Glomerular endothelial cell (primary cell): Measurements from ENCODE around the gene MAN2B2. TPM values are rescaled to one million over a fixed set of nuclear protein-coding genes. Genes with fewer than 3 reads are reported as not detected.
"Not testable (repeated sequence)": the region's sequence is repeated elsewhere in the genome, so short reads cannot be mapped to it uniquely, and the experiment has no call there.

ENCODE experiments used
- DNase-seq: peaks from one replicate; pipeline ENCODE4 v3.0.0-alpha.2; 2011; ENCODE audit warnings: low read depth, low spot score; ENCODE audit errors: extremely low read depth
- total RNA-seq: library from RNA; depleted of rRNA; stranded (reverse); fragments of >200 nt; gene quantifications from 2 replicates; pipeline ENCODE4 v1.2.3, GENCODE V29; 2015

Gene MAN2B2
- total RNA-seq, 1 donor from 2014 or later: 78.2 TPM

DNA sequence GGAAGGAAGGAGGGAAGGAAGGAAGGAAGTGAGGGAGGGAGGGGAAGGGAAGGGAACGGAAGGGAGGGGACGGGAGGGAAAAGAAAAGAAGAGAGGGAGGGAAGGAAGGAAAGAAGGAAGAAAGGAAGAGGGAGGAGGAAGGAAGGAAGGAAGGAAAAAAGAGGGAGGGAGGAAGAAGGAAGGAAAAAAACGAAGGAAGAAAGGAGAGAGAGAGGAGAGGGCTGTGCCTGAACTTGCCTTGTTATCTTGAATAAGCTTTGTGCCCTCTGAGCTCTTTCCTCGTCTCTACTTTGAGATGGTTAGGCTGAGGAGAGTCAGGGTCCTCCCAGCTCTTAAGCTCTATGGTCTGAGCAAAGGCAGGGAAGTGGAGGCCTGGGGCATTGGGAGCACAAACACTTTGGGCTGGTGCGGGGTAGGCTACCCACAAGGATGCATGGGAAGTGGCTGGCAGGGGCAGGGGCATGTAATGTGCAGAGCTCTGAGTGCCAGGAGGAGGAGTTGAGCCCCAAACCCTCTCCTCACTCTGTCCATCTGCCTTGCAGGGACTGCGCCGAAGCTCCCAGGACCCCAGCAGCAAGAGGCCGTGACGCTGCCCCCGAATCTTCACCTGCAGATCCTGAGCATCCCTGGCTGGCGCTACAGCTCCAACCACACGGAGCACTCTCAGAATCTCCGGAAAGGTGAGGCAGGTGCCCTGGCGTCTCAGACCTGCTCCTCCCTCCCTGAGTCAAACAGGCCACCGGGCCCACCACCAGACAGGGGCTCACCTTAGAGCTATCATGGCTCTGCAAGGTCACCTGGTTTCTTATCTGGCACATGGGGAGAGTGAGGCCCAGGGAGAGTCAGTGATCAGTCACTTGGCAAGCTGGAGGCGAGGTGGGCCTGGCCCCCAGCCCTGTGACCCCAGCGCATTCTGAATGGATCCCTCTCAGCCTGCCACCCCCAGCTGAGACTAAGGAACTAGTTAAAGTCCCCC, 39.0 kb downstream of the MAN2B2 start:
- DNase-seq: no peak

DNA sequence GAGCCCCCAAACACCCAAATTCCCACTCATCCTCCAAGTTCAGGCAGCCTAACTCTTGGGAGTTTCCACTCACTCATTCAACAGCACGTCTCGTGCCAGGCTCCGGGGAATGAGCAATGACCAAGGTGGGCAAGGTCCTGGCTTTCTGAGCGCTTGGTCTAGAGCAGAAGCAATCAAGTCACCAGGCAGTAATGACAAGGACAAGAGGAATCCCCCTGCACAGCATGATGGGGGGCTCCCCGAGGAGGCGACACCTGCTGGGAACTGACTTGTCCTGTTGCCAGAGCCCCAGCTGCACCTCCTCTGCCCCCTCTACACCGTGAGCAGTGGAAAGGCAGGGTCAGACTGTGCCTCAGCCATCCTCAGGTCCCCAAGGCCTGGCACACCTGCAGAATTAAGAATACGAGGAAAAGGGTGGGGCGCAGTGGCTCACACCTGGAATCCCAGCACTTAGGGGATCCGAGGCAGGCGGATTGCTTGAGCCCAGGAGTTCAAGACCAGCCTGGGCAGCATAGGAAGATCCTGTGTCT, 39.8 kb downstream of the MAN2B2 start:
- no peak for DNase-seq

GRCh38 chr4:6616087-6616995, 41.4 kb downstream of the MAN2B2 start:
- no peak for DNase-seq

DNA sequence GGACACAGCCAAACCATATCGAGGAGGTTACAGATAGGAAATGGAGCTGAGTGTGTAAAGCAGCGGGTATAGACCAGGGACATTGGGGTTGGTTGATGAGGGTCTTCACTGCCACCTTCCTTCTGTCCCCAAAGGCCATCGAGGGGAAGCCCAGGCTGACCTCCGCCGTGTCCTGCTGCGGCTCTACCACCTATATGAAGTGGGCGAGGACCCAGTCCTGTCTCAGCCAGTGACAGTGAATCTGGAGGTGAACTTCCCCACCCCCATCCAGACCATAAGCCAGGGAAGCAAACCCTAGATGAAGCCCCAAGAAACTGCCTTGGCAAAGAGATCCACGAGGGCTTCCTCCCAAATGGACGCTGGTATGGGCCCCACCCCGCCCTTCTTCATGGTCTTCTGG, 42.3 kb downstream of the MAN2B2 start:
- no peak for DNase-seq

- no peak for DNase-seq
Observed at GRCh38 chr4:6618386-6619115, 43.6 kb downstream of the MAN2B2 start.

DNA sequence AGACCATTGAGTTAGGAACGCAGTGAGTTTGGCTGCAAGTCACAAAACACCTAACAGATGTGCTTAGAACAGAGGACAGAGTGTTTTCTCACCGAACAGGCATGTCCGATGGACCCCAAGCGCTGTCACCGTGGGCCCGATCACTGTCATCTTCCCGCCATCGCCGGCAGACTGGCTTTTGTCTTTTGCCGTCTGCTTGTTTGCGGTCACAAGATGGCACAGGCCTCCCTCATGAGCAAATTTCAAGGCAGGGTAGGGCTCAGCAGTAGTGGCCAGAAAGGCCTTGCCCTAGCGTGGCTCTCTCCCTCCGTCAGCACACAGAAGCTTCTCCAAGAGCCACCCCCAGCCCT, 44.1 kb downstream of the MAN2B2 start:
- no peak for DNase-seq

- DNase-seq: no peak
Observed at GRCh38 chr4:6619466-6620255, 44.7 kb downstream of the MAN2B2 start.

- DNase-seq: no peak
Observed at GRCh38 chr4:6620296-6620695, 45.3 kb downstream of the MAN2B2 start.

GRCh38 chr4:6620891-6621555, 46.0 kb downstream of the MAN2B2 start:
- DNase-seq: no peak

- DNase-seq: no peak
Observed at GRCh38 chr4:6621556-6621927, 46.6 kb downstream of the MAN2B2 start.

DNA sequence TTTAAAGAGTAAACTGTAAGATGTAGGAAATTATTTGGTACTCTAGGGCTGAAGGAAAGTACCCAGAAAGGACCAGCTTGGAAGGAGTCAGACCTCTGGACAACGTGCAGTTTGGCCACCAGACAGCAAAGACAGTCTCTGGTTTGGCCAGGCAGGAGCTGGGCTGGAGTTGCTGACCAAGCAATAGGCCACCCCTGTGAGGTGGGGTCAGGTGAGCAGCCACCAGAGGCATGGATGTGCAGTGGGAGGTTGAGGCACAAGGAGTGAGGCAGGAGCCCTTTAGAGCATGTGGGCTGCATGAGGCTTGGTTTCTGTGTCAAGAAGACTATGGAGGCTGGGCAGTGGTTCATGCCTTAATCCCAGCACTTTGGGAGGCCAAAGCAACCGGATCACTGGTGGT, 47.8 kb downstream of the MAN2B2 start:
- no peak for DNase-seq

DNA sequence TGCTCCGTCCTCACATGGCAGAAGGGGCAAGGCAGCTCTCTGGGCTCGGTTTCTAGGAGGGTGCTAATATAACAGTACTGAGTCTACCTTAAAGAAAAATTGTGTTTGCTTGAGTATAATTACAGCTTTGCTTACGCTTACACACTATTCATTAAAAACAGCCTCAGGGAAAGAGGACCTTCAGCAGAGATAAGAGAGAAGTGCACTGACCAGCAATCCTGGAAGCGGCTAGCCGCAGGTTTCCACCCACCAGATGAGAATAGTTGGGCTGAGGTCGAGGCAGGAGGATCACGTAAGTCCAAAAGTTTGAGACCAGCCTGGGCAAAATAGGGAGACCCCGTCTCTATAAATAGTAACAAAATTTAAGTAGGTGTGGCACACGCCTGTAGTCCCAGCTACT, 50.3 kb downstream of the MAN2B2 start:
- DNase-seq: no peak

- DNase-seq: no peak
Observed at GRCh38 chr4:6626066-6626465, 51.1 kb downstream of the MAN2B2 start.

DNA sequence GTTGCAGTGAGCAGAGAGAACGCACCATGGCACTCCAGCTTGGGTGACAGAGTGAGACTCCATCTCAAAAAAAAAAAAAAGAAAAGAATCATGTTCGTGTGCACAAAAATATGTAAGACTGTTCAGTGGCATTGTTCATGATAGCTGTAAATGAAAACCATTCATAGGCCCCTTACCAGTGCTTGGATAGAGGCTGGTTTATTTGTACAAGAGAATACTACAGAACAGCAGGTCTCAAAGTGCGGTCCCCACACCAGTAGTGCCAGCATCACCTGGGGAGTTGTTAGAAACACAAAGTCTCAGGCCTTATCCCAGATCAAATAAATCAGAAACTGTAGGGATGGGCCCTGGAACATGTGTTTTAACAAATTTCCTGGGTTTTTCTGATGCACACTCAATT, 52.8 kb downstream of the MAN2B2 start:
- DNase-seq: no peak

DNA sequence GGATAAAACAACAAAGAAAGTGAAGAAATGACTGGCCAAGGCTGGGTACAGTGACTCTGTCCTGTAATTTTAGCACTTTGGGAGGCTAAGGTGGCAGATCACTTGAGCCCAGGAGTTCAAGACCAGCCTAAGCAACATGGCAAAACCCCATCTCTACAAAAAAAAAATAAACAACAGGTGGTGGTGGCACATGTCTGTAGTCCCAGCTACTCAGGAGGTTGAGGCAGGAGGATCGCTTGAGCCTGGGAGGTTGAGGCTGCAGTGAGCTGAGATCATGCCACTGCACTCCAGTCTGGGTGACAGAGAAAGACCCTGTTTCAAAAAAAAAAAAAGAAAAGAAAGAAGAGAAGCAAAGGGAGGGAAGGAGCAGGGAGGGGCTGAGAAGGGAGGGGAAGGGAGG, 53.5 kb downstream of the MAN2B2 start:
- not testable (repeated sequence) for DNase-seq

DNA sequence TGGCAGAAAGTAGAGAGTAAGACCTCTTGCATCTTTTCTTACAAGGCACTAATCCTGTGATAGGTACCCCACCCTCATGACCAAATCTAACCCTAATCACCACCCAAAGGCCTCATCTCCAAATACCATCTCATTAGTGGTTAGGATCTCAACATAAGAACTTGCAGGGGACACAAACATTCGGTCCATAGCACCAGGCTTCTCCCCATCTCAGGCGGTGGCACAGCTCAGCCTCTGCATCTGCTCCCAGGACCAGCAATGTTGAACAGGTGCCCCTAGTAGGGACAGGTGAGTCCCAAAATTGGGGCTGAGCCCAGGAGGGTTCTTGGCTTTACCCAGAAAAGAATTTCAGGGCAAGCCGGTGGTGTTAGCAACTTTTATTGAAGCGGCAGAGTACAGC, 57.1 kb downstream of the MAN2B2 start:
- DNase-seq: no peak

DNA sequence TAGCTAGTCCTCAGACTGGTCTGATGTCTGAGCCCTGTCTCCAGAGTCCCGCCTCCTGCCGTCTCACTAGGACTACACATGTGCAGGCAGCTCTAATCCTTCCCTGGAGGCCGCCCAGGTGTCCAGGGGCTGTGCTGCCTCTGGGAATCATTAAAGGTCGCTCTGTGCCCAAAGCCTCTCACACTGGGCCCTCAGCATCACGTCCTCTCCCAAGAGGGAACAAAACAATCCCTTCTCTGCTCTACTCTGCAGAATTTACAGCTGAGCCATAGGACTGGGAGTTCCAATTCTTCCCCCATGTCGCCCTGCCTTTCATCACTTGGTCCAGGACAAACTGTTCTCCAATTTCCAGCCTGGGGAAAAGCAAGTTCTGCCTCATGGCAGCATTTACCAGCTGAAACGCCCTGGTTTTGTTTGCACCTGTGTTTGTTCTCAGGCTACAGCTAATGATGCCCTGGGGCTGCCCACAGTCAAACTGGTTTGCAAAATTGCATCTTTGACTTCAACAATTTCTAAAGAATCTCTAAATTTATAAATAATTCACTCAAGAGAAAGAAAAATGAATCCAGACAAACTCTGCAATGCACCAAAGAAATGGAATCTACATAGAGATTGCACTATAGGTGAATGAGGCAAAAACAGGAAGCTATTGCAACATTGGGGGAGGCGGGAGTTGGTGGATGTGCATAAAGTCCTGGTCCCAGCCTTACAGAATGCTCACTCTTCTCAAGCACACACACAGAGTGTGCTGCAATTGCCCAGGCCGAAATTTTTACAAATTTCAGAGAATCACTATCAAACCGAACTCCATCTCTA, 58.3 kb downstream of the MAN2B2 start:
- DNase-seq: no peak

- no peak for DNase-seq
Observed at GRCh38 chr4:6634746-6635145, 59.8 kb downstream of the MAN2B2 start.
